ENCODE results near the gene PHACTR1. TPM values are rescaled to one million over a fixed set of nuclear protein-coding genes. Genes with fewer than 3 reads are reported as not detected.

Gene PHACTR1
- total RNA-seq, 1 donor from 2014 or later: 50.7 TPM

GRCh38 chr6:12968290-12968689, 251.7 kb downstream of the PHACTR1 start:
- TF ChIP-seq, protein P1, sequence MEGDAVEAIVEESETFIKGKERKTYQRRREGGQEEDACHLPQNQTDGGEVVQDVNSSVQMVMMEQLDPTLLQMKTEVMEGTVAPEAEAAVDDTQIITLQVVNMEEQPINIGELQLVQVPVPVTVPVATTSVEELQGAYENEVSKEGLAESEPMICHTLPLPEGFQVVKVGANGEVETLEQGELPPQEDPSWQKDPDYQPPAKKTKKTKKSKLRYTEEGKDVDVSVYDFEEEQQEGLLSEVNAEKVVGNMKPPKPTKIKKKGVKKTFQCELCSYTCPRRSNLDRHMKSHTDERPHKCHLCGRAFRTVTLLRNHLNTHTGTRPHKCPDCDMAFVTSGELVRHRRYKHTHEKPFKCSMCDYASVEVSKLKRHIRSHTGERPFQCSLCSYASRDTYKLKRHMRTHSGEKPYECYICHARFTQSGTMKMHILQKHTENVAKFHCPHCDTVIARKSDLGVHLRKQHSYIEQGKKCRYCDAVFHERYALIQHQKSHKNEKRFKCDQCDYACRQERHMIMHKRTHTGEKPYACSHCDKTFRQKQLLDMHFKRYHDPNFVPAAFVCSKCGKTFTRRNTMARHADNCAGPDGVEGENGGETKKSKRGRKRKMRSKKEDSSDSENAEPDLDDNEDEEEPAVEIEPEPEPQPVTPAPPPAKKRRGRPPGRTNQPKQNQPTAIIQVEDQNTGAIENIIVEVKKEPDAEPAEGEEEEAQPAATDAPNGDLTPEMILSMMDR (IDR thresholded peaks at IDR 0.05; ENCODE audit: partially characterized antibody, unreplicated experiment): no peak
- DNase-seq: no peak
- no peaks in the 10 kb centered on the region for H3K9me3 Mint-ChIP-seq (ENCODE audit: unreplicated experiment)
- H3K4me1 Mint-ChIP-seq (ENCODE audit: low read depth, unreplicated experiment): no peaks in the 10 kb centered on the region
- no peaks in the 10 kb centered on the region for H3K27me3 Mint-ChIP-seq (ENCODE audit: unreplicated experiment)
- H3K27ac Mint-ChIP-seq (ENCODE audit: unreplicated experiment): no peak overlapping the region
- no peak overlapping the region for H3K4me3 Mint-ChIP-seq (ENCODE audit: unreplicated experiment)
- H3K36me3 Mint-ChIP-seq (ENCODE audit: unreplicated experiment): no peaks in the 10 kb centered on the region

GRCh38 chr6:12968839-12969558, 252.4 kb downstream of the PHACTR1 start:
- Mint-ChIP-seq H3K27me3 (ENCODE audit: unreplicated experiment) (no peaks in the 10 kb centered on the region), H3K36me3 (ENCODE audit: unreplicated experiment) (no peaks in the 10 kb centered on the region), H3K4me3 (ENCODE audit: unreplicated experiment) (no peak overlapping the region), H3K4me1 (ENCODE audit: low read depth, unreplicated experiment) (no peaks in the 10 kb centered on the region), H3K27ac (ENCODE audit: unreplicated experiment) (no peak overlapping the region), H3K9me3 (ENCODE audit: unreplicated experiment) (no peaks in the 10 kb centered on the region)
- TF ChIP-seq, protein P1 (IDR thresholded peaks at IDR 0.05; ENCODE audit: partially characterized antibody, unreplicated experiment): no peak
- no peak for DNase-seq

GRCh38 chr6:12969966-12970365, 253.4 kb downstream of the PHACTR1 start:
- Mint-ChIP-seq H3K4me1 (ENCODE audit: low read depth, unreplicated experiment) (no peaks in the 10 kb centered on the region), H3K27me3 (ENCODE audit: unreplicated experiment) (no peaks in the 10 kb centered on the region), H3K9me3 (ENCODE audit: unreplicated experiment) (no peaks in the 10 kb centered on the region), H3K4me3 (ENCODE audit: unreplicated experiment) (no peak overlapping the region), H3K27ac (ENCODE audit: unreplicated experiment) (no peak overlapping the region), H3K36me3 (ENCODE audit: unreplicated experiment) (no peaks in the 10 kb centered on the region)
- DNase-seq: no peak
- TF ChIP-seq, protein P1 (IDR thresholded peaks at IDR 0.05; ENCODE audit: partially characterized antibody, unreplicated experiment): no peak

- Mint-ChIP-seq H3K4me3 (ENCODE audit: unreplicated experiment) (no peak overlapping the region), H3K27me3 (ENCODE audit: unreplicated experiment) (no peaks in the 10 kb centered on the region), H3K4me1 (ENCODE audit: low read depth, unreplicated experiment) (no peaks in the 10 kb centered on the region), H3K36me3 (ENCODE audit: unreplicated experiment) (no peaks in the 10 kb centered on the region), H3K27ac (ENCODE audit: unreplicated experiment) (no peak overlapping the region), H3K9me3 (ENCODE audit: unreplicated experiment) (no peaks in the 10 kb centered on the region)
- TF ChIP-seq, protein P1 (IDR thresholded peaks at IDR 0.05; ENCODE audit: partially characterized antibody, unreplicated experiment): no peak
- no peak for DNase-seq
Measured at GRCh38 chr6:12973386-12973785, 256.8 kb downstream of the PHACTR1 start.

DNA sequence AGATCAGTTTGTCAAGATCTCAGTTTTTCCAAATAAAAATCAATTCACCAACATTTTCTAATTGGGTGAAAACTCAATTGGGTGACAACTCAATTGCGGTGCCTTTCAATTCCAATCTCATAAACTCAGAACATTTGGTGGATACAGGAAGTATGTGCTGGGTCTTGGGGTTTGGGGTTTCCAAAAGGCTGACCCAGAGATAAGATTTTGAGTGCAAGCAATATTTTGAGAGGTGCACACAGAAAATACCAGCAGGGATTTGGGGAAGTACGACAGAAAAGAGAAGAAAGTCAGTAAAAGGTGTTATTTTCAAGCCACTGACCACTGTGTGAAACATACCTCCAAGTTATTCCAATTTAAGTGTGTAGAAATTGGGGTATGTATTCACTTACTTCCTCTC, 258.0 kb downstream of the PHACTR1 start:
- no peak for DNase-seq
- H3K27ac Mint-ChIP-seq (ENCODE audit: unreplicated experiment): no peak overlapping the region
- no peaks in the 10 kb centered on the region for H3K36me3 Mint-ChIP-seq (ENCODE audit: unreplicated experiment)
- no peaks in the 10 kb centered on the region for H3K4me1 Mint-ChIP-seq (ENCODE audit: low read depth, unreplicated experiment)
- no peaks in the 10 kb centered on the region for H3K9me3 Mint-ChIP-seq (ENCODE audit: unreplicated experiment)
- H3K27me3 Mint-ChIP-seq (ENCODE audit: unreplicated experiment): no peaks in the 10 kb centered on the region
- TF ChIP-seq, protein P1 (IDR thresholded peaks at IDR 0.05; ENCODE audit: partially characterized antibody, unreplicated experiment): no peak
- no peak overlapping the region for H3K4me3 Mint-ChIP-seq (ENCODE audit: unreplicated experiment)

Measured in glutamatergic neuron (in vitro differentiated cells).